GM12875 (cell line): ENCODE results near the gene GGT6.

Experiments
- H3K4me3 ChIP-seq: one replicate; pipeline ENCODE4 v1.5.1; 2011; ENCODE audit warnings: low read depth, low read length, control low read depth
- CTCF ChIP-seq: IDR thresholded peaks from 2 replicates; pipeline ENCODE4 v1.5.1; 2011; ENCODE audit warnings: low read depth, mild to moderate bottlenecking, control low read depth, inconsistent platforms, low read length, moderate library complexity, borderline replicate concordance; ENCODE audit not compliant: insufficient read depth

The GGT6 gene

GRCh38 chr17:4560837-4561256, 470 bp upstream of the GGT6 start:
- no peak for TF ChIP-seq CTCF
- H3K4me3 ChIP-seq = no peak overlapping the region

- no peak overlapping the region for H3K4me3 ChIP-seq
- no peak for TF ChIP-seq CTCF
Observed at GRCh38 chr17:4559966-4560365, 411 bp downstream of the GGT6 start.

- no peak for TF ChIP-seq CTCF
- no peak overlapping the region for H3K4me3 ChIP-seq
Observed at GRCh38 chr17:4559139-4559791, 1.1 kb downstream of the GGT6 start.

- no peak for TF ChIP-seq CTCF
- no peak overlapping the region for H3K4me3 ChIP-seq
Observed at GRCh38 chr17:4558347-4558971, 1.9 kb downstream of the GGT6 start.

- H3K4me3 ChIP-seq = no peak overlapping the region
- no peak for TF ChIP-seq CTCF
Observed at GRCh38 chr17:4557626-4558346, 2.6 kb downstream of the GGT6 start.

- H3K4me3 ChIP-seq = no peak overlapping the region
- no peak for TF ChIP-seq CTCF
Observed at GRCh38 chr17:4556996-4557395, 3.4 kb downstream of the GGT6 start.
